ENCODE results near the gene HNMT.

HNMT gene

GRCh38 chr2:137935591-137935990, 28.7 kb upstream of the HNMT start:
- Histone ChIP-seq H3K27ac (ENCODE audit: low read depth in 2 of 2, low read length in 2 of 2) (no peak overlapping the region), H3K27me3 (ENCODE audit: control insufficient read depth in 2 of 2, insufficient read depth in 2 of 2, low read length in 2 of 2) (no peaks in the 10 kb centered on the region), H3K36me3 (ENCODE audit: control insufficient read depth in 2 of 2, insufficient read depth in 2 of 2, low read length in 2 of 2) (no peaks in the 10 kb centered on the region), H3K9me3 (ENCODE audit: control insufficient read depth in 2 of 2, low read length in 2 of 2) (no peaks in the 10 kb centered on the region), H3K9ac (ENCODE audit: low read depth in 1 of 2, low read length in 2 of 2) (no peak overlapping the region), H3K4me3 (ENCODE audit: low read length in 2 of 2) (no peak overlapping the region), H3K4me1 (ENCODE audit: control insufficient read depth in 2 of 2, insufficient read depth in 2 of 2, low read length in 2 of 2) (no peaks in the 10 kb centered on the region)

GRCh38 chr2:137937246-137937645, 27.0 kb upstream of the HNMT start:
- no peak overlapping the region for H3K9ac ChIP-seq (ENCODE audit: low read depth in 1 of 2, low read length in 2 of 2)
- H3K27ac ChIP-seq (ENCODE audit: low read depth in 2 of 2, low read length in 2 of 2), result no peak overlapping the region
- H3K9me3 ChIP-seq (ENCODE audit: control insufficient read depth in 2 of 2, low read length in 2 of 2), result no peaks in the 10 kb centered on the region
- no peaks in the 10 kb centered on the region for H3K36me3 ChIP-seq (ENCODE audit: control insufficient read depth in 2 of 2, insufficient read depth in 2 of 2, low read length in 2 of 2)
- H3K4me1 ChIP-seq (ENCODE audit: control insufficient read depth in 2 of 2, insufficient read depth in 2 of 2, low read length in 2 of 2), result peaks cover 0 to 3% of the 10 kb centered on the region in 2 donors
- no peaks in the 10 kb centered on the region for H3K27me3 ChIP-seq (ENCODE audit: control insufficient read depth in 2 of 2, insufficient read depth in 2 of 2, low read length in 2 of 2)
- H3K4me3 ChIP-seq (ENCODE audit: low read length in 2 of 2), result no peak overlapping the region

- Histone ChIP-seq H3K4me1 (ENCODE audit: control insufficient read depth in 2 of 2, insufficient read depth in 2 of 2, low read length in 2 of 2) (peaks cover 0 to 5% of the 10 kb centered on the region in 2 donors), H3K36me3 (ENCODE audit: control insufficient read depth in 2 of 2, insufficient read depth in 2 of 2, low read length in 2 of 2) (no peaks in the 10 kb centered on the region), H3K9me3 (ENCODE audit: control insufficient read depth in 2 of 2, low read length in 2 of 2) (no peaks in the 10 kb centered on the region), H3K9ac (ENCODE audit: low read depth in 1 of 2, low read length in 2 of 2) (no peak overlapping the region), H3K27me3 (ENCODE audit: control insufficient read depth in 2 of 2, insufficient read depth in 2 of 2, low read length in 2 of 2) (no peaks in the 10 kb centered on the region), H3K4me3 (ENCODE audit: low read length in 2 of 2) (no peak overlapping the region), H3K27ac (ENCODE audit: low read depth in 2 of 2, low read length in 2 of 2) (no peak overlapping the region)
Measured at GRCh38 chr2:137937778-137938177, 26.5 kb upstream of the HNMT start.

GRCh38 chr2:137938204-137938603, 26.1 kb upstream of the HNMT start:
- Histone ChIP-seq H3K9me3 (ENCODE audit: control insufficient read depth in 2 of 2, low read length in 2 of 2) (no peaks in the 10 kb centered on the region), H3K4me1 (ENCODE audit: control insufficient read depth in 2 of 2, insufficient read depth in 2 of 2, low read length in 2 of 2) (peaks cover 0 to 8% of the 10 kb centered on the region in 2 donors), H3K4me3 (ENCODE audit: low read length in 2 of 2) (no peak overlapping the region)

GRCh38 chr2:137939026-137939425, 25.2 kb upstream of the HNMT start:
- Histone ChIP-seq H3K9ac (ENCODE audit: low read depth in 1 of 2, low read length in 2 of 2) (no peak overlapping the region), H3K4me1 (ENCODE audit: control insufficient read depth in 2 of 2, insufficient read depth in 2 of 2, low read length in 2 of 2) (peaks cover 0 to 12% of the 10 kb centered on the region in 2 donors), H3K9me3 (ENCODE audit: control insufficient read depth in 2 of 2, low read length in 2 of 2) (no peaks in the 10 kb centered on the region), H3K27me3 (ENCODE audit: control insufficient read depth in 2 of 2, insufficient read depth in 2 of 2, low read length in 2 of 2) (no peaks in the 10 kb centered on the region), H3K36me3 (ENCODE audit: control insufficient read depth in 2 of 2, insufficient read depth in 2 of 2, low read length in 2 of 2) (no peaks in the 10 kb centered on the region), H3K27ac (ENCODE audit: low read depth in 2 of 2, low read length in 2 of 2) (no peak overlapping the region), H3K4me3 (ENCODE audit: low read length in 2 of 2) (no peak overlapping the region)

More at GRCh38 chr2:137938204-137938603, 26.1 kb upstream of the HNMT start:
- Histone ChIP-seq H3K9ac (ENCODE audit: low read depth in 1 of 2, low read length in 2 of 2) (no peak overlapping the region), H3K36me3 (ENCODE audit: control insufficient read depth in 2 of 2, insufficient read depth in 2 of 2, low read length in 2 of 2) (no peaks in the 10 kb centered on the region), H3K27ac (ENCODE audit: low read depth in 2 of 2, low read length in 2 of 2) (no peak overlapping the region), H3K27me3 (ENCODE audit: control insufficient read depth in 2 of 2, insufficient read depth in 2 of 2, low read length in 2 of 2) (no peaks in the 10 kb centered on the region)

GRCh38 chr2:137940154-137940553, 24.1 kb upstream of the HNMT start:
- Histone ChIP-seq H3K9ac (ENCODE audit: low read depth in 1 of 2, low read length in 2 of 2) (no peak overlapping the region), H3K27ac (ENCODE audit: low read depth in 2 of 2, low read length in 2 of 2) (no peak overlapping the region), H3K4me1 (ENCODE audit: control insufficient read depth in 2 of 2, insufficient read depth in 2 of 2, low read length in 2 of 2) (peaks cover 0 to 15% of the 10 kb centered on the region in 2 donors), H3K27me3 (ENCODE audit: control insufficient read depth in 2 of 2, insufficient read depth in 2 of 2, low read length in 2 of 2) (no peaks in the 10 kb centered on the region), H3K4me3 (ENCODE audit: low read length in 2 of 2) (no peak overlapping the region), H3K36me3 (ENCODE audit: control insufficient read depth in 2 of 2, insufficient read depth in 2 of 2, low read length in 2 of 2) (no peaks in the 10 kb centered on the region), H3K9me3 (ENCODE audit: control insufficient read depth in 2 of 2, low read length in 2 of 2) (no peaks in the 10 kb centered on the region)

- Histone ChIP-seq H3K4me1 (ENCODE audit: control insufficient read depth in 2 of 2, insufficient read depth in 2 of 2, low read length in 2 of 2) (peaks cover 3 to 28% of the 10 kb centered on the region in 2 donors), H3K4me3 (ENCODE audit: low read length in 2 of 2) (no peak overlapping the region), H3K36me3 (ENCODE audit: control insufficient read depth in 2 of 2, insufficient read depth in 2 of 2, low read length in 2 of 2) (no peaks in the 10 kb centered on the region), H3K9me3 (ENCODE audit: control insufficient read depth in 2 of 2, low read length in 2 of 2) (no peaks in the 10 kb centered on the region), H3K27ac (ENCODE audit: low read depth in 2 of 2, low read length in 2 of 2) (no peak overlapping the region), H3K27me3 (ENCODE audit: control insufficient read depth in 2 of 2, insufficient read depth in 2 of 2, low read length in 2 of 2) (no peaks in the 10 kb centered on the region), H3K9ac (ENCODE audit: low read depth in 1 of 2, low read length in 2 of 2) (no peak overlapping the region)
Measured at GRCh38 chr2:137942037-137942832, 22.0 kb upstream of the HNMT start.

- Histone ChIP-seq H3K4me1 (ENCODE audit: control insufficient read depth in 2 of 2, insufficient read depth in 2 of 2, low read length in 2 of 2) (peaks cover 3 to 29% of the 10 kb centered on the region in 2 donors), H3K27me3 (ENCODE audit: control insufficient read depth in 2 of 2, insufficient read depth in 2 of 2, low read length in 2 of 2) (no peaks in the 10 kb centered on the region), H3K27ac (ENCODE audit: low read depth in 2 of 2, low read length in 2 of 2) (peak overlapping the region in 1 of 2 donors; percentile 40), H3K9ac (ENCODE audit: low read depth in 1 of 2, low read length in 2 of 2) (no peak overlapping the region), H3K4me3 (ENCODE audit: low read length in 2 of 2) (no peak overlapping the region), H3K9me3 (ENCODE audit: control insufficient read depth in 2 of 2, low read length in 2 of 2) (no peaks in the 10 kb centered on the region), H3K36me3 (ENCODE audit: control insufficient read depth in 2 of 2, insufficient read depth in 2 of 2, low read length in 2 of 2) (no peaks in the 10 kb centered on the region)
Measured at GRCh38 chr2:137942833-137943677, 21.2 kb upstream of the HNMT start.

GRCh38 chr2:137943678-137944347, 20.5 kb upstream of the HNMT start:
- H3K36me3 ChIP-seq (ENCODE audit: control insufficient read depth in 2 of 2, insufficient read depth in 2 of 2, low read length in 2 of 2), result no peaks in the 10 kb centered on the region
- H3K9me3 ChIP-seq (ENCODE audit: control insufficient read depth in 2 of 2, low read length in 2 of 2), result no peaks in the 10 kb centered on the region
- H3K4me3 ChIP-seq (ENCODE audit: low read length in 2 of 2), result no peak overlapping the region
- H3K4me1 ChIP-seq (ENCODE audit: control insufficient read depth in 2 of 2, insufficient read depth in 2 of 2, low read length in 2 of 2), result peaks cover 3 to 33% of the 10 kb centered on the region in 2 donors
- no peak overlapping the region for H3K9ac ChIP-seq (ENCODE audit: low read depth in 1 of 2, low read length in 2 of 2)
- H3K27me3 ChIP-seq (ENCODE audit: control insufficient read depth in 2 of 2, insufficient read depth in 2 of 2, low read length in 2 of 2), result no peaks in the 10 kb centered on the region
- H3K27ac ChIP-seq (ENCODE audit: low read depth in 2 of 2, low read length in 2 of 2), result no peak overlapping the region

- H3K27me3 ChIP-seq (ENCODE audit: control insufficient read depth in 2 of 2, insufficient read depth in 2 of 2, low read length in 2 of 2), result no peaks in the 10 kb centered on the region
- peaks cover 3 to 42% of the 10 kb centered on the region in 2 donors for H3K4me1 ChIP-seq (ENCODE audit: control insufficient read depth in 2 of 2, insufficient read depth in 2 of 2, low read length in 2 of 2)
- H3K36me3 ChIP-seq (ENCODE audit: control insufficient read depth in 2 of 2, insufficient read depth in 2 of 2, low read length in 2 of 2), result no peaks in the 10 kb centered on the region
- no peaks in the 10 kb centered on the region for H3K9me3 ChIP-seq (ENCODE audit: control insufficient read depth in 2 of 2, low read length in 2 of 2)
- no peak overlapping the region for H3K9ac ChIP-seq (ENCODE audit: low read depth in 1 of 2, low read length in 2 of 2)
- no peak overlapping the region for H3K4me3 ChIP-seq (ENCODE audit: low read length in 2 of 2)
- no peak overlapping the region for H3K27ac ChIP-seq (ENCODE audit: low read depth in 2 of 2, low read length in 2 of 2)
Measured at GRCh38 chr2:137944714-137945113, 19.6 kb upstream of the HNMT start.
